Activated T-helper 1 cell treated with anti-CD3 and anti-CD28 coated beads, Interleukin-12 subunit alpha, Interleukin-12 subunit beta, Interleukin-2, Interleukin-4 antibody, amounts not matched to agents 30 ng/mL and 10 ng/mL and 1 ng/mL, durations not matched to agents 14 hours and 24 hours and 36 hours (primary cell): ENCODE measurements around the gene TIGD2. TPM values are rescaled to one million over a fixed set of nuclear protein-coding genes. Genes with fewer than 3 reads are reported as not detected.

Experiments
- DNase-seq: peaks from one replicate; pipeline ENCODE4 v3.0.0; 2021; ENCODE audit warnings: low spot score
- H3K27ac Mint-ChIP-seq: one replicate; pipeline ENCODE4 v1.8.0; 2021; ENCODE audit warnings: mild to moderate bottlenecking, mixed read lengths
- H3K27me3 Mint-ChIP-seq: one replicate; pipeline ENCODE4 v1.8.0; 2022; ENCODE audit warnings: mild to moderate bottlenecking, moderate library complexity, mixed read lengths; ENCODE audit not compliant: insufficient read depth
- H3K36me3 Mint-ChIP-seq: one replicate; pipeline ENCODE4 v1.8.0; 2021; ENCODE audit warnings: low read depth, mixed read lengths
- H3K4me1 Mint-ChIP-seq: one replicate; pipeline ENCODE4 v1.8.0; 2021; ENCODE audit warnings: low read depth, mixed read lengths
- H3K4me3 Mint-ChIP-seq: one replicate; pipeline ENCODE4 v1.8.0; 2021; ENCODE audit warnings: mild to moderate bottlenecking, moderate library complexity, mixed read lengths
- H3K9me3 Mint-ChIP-seq: one replicate; pipeline ENCODE4 v1.8.0; 2021; ENCODE audit warnings: mixed read lengths
- intact Hi-C: fragments of 100-400 bp; cut with micrococcal nuclease; formaldehyde crosslinking; loops from one replicate; pipeline ENCODE4 v1.15.1; 2024
- total RNA-seq: library from RNA; stranded (reverse); gene quantifications from 2 replicates; pipeline ENCODE4 v1.2.3, GENCODE V29; 2022

TIGD2 gene
- total RNA-seq, 1 donor from 2014 or later: 2.0 TPM

DNA sequence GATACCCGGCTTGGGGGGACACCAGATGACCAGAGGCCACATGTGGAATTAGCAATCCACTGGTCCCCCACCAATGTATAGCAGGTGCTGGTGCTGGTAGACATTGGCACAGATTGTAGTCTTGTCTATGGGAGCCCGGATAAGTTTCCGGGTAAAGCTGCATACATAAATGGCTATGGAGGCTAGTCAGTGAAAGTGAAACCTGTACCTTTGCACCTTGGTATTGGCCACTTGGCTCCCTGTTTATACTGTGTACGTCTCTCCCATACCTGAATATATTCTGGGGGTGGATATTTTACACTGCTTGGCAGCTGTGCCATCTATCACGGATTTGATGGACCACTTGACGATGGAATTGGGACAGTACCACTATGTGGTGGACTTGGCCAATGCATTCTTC, 5.6 kb upstream of the TIGD2 start:
- Mint-ChIP-seq H3K4me3 (no peak overlapping the region), H3K4me1 (peaks cover 20% of the 10 kb centered on the region), H3K27me3 (peaks cover 17% of the 10 kb centered on the region), H3K27ac (no peak overlapping the region), H3K36me3 (no peaks in the 10 kb centered on the region), H3K9me3 (no peaks in the 10 kb centered on the region)
- DNase-seq: no peak
- intact Hi-C loops: loop anchor here (10.0 kb wide), 2 partner anchors 141 to 491 kb away; no protein-coding TSS in a partner anchor

GRCh38 chr4:89108091-89108490, 3.2 kb upstream of the TIGD2 start:
- no peak for DNase-seq
- intact Hi-C loops: loop anchor here (10.0 kb wide), 2 partner anchors 143 to 493 kb away; no protein-coding TSS in a partner anchor
- no peak overlapping the region for H3K27ac Mint-ChIP-seq
- no peaks in the 10 kb centered on the region for H3K36me3 Mint-ChIP-seq
- H3K4me1 Mint-ChIP-seq: peaks cover 27% of the 10 kb centered on the region
- H3K27me3 Mint-ChIP-seq: peaks cover 23% of the 10 kb centered on the region
- H3K4me3 Mint-ChIP-seq: no peak overlapping the region
- H3K9me3 Mint-ChIP-seq: no peaks in the 10 kb centered on the region

- Mint-ChIP-seq H3K9me3 (no peaks in the 10 kb centered on the region), H3K27me3 (peaks cover 20% of the 10 kb centered on the region), H3K4me3 (peak overlapping the region; percentile 86), H3K27ac (peak overlapping the region; percentile 71), H3K36me3 (no peaks in the 10 kb centered on the region), H3K4me1 (peaks cover 27% of the 10 kb centered on the region)
- intact Hi-C loops: loop anchor here (2.0 to 10.0 kb wide), 12 partner anchors 49 to 1103 kb away; partner anchors contain the start of genes GPRIN3, HERC5, PKD2 and SNCA
- no peak for DNase-seq
These were observed 1.3 kb upstream of the TIGD2 start for GRCh38 chr4:89109841-89110540.

- Mint-ChIP-seq H3K4me3 (peak overlapping the region; percentile 86), H3K27me3 (peaks cover 20% of the 10 kb centered on the region), H3K27ac (peak overlapping the region; percentile 71), H3K9me3 (no peaks in the 10 kb centered on the region), H3K36me3 (no peaks in the 10 kb centered on the region), H3K4me1 (peaks cover 27% of the 10 kb centered on the region)
- intact Hi-C loops: loop anchor here (2.0 to 5.0 kb wide), 10 partner anchors 48 to 1103 kb away; partner anchors contain the start of genes GPRIN3, HERC5, PKD2 and SNCA
- DNase-seq: no peak
These were observed 770 bp upstream of the TIGD2 start for GRCh38 chr4:89110541-89110985.

DNA sequence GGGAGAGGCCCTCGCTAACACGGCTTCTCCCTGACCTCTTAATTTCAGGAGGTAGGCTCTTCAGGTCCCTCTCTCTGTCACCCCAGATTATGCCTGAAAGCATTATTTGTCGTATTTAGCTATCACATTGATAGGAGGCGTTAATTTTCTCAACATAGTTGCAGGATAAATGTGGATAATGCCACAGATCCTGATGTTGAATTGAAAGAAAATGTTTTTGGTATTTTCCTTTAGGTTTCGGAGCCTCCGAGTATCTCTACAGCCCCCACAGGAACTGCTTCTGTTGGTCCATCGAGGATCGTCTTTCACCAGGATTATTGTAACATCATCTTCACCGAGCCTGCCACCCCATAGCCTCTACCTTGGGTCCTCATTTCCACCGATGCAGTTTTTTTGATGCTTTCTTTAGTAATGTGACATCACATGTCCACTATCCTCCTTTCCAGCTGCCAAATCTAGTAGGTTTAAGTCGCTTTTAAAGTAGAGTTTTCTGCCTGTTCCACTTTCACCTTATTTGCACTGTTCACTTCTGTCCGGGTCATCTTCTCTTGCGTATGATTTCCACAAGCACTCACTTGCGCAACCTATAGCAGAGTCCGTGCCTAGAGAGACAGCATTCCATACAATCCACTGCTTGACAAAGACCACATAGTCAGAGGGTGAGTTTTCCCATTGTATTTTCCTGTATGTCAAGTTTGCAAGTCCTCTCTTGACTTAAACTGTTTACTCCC, 665 bp downstream of the TIGD2 start:
- Mint-ChIP-seq H3K36me3 (no peaks in the 10 kb centered on the region), H3K4me1 (peaks cover 27% of the 10 kb centered on the region), H3K9me3 (no peaks in the 10 kb centered on the region), H3K4me3 (peak overlapping the region; percentile 76), H3K27me3 (peaks cover 20% of the 10 kb centered on the region), H3K27ac (peak overlapping the region; percentile 65)
- no peak for DNase-seq
- intact Hi-C loops: loop anchor here (1.0 to 5.0 kb wide), 15 partner anchors 47 to 1105 kb away; partner anchors contain the start of genes GPRIN3, HERC3, HERC5 and NAP1L5

DNA sequence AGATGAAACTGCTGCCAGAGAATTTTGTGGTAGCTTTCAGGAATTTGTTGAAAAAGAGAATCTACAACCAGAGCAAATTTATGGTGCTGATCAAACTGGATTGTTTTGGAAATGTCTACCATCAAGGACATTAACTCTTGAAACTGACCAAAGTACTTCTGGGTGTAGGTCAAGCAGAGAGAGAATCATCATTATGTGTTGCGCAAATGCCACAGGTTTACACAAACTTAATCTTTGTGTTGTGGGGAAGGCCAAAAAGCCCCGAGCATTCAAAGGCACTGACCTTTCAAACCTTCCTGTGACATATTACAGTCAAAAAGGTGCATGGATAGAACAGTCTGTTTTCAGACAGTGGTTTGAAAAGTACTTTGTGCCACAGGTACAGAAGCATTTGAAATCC, 2.1 kb downstream of the TIGD2 start:
- H3K4me3 Mint-ChIP-seq: no peak overlapping the region
- no peaks in the 10 kb centered on the region for H3K36me3 Mint-ChIP-seq
- no peak for DNase-seq
- H3K27ac Mint-ChIP-seq: no peak overlapping the region
- intact Hi-C loops: loop anchor here (5.0 kb wide), 6 partner anchors 114 to 1106 kb away; partner anchors contain the start of genes GPRIN3, PKD2 and SNCA
- peaks cover 18% of the 10 kb centered on the region for H3K27me3 Mint-ChIP-seq
- H3K9me3 Mint-ChIP-seq: no peaks in the 10 kb centered on the region
- H3K4me1 Mint-ChIP-seq: peaks cover 27% of the 10 kb centered on the region

GRCh38 chr4:89114100-89114499, 2.8 kb downstream of the TIGD2 start:
- no peaks in the 10 kb centered on the region for H3K9me3 Mint-ChIP-seq
- H3K36me3 Mint-ChIP-seq: no peaks in the 10 kb centered on the region
- H3K4me3 Mint-ChIP-seq: no peak overlapping the region
- DNase-seq: no peak
- peaks cover 18% of the 10 kb centered on the region for H3K27me3 Mint-ChIP-seq
- intact Hi-C loops: loop anchor here (5.0 kb wide), 6 partner anchors 113 to 1107 kb away; partner anchors contain the start of genes GPRIN3, PKD2 and SNCA
- peaks cover 27% of the 10 kb centered on the region for H3K4me1 Mint-ChIP-seq
- no peak overlapping the region for H3K27ac Mint-ChIP-seq

DNA sequence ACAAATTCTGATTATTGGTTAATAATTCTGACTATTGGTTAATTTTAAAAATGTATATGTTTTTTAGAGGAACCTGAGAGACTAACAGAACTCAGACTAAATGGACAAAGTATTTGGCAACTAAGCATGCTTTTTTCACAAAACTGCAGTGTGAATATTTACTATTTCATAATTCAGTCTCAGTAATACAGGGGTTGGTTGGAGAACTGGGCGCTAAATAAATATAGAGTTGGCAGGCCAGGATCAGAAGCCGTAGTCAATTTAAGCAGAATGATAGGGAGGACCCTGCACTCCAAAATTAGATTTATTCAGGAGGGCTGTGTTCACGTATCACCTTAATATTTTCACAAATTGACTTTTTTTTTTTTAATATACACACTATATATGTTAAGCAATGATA, 5.8 kb downstream of the TIGD2 start:
- H3K36me3 Mint-ChIP-seq: no peaks in the 10 kb centered on the region
- H3K4me3 Mint-ChIP-seq: no peak overlapping the region
- DNase-seq: no peak
- intact Hi-C loops: no loop called here
- H3K27ac Mint-ChIP-seq: no peak overlapping the region
- H3K4me1 Mint-ChIP-seq: peaks cover 9% of the 10 kb centered on the region
- peaks cover 5% of the 10 kb centered on the region for H3K27me3 Mint-ChIP-seq
- no peaks in the 10 kb centered on the region for H3K9me3 Mint-ChIP-seq

- DNase-seq: no peak
- Mint-ChIP-seq H3K9me3 (no peaks in the 10 kb centered on the region), H3K4me3 (no peak overlapping the region), H3K27me3 (no peaks in the 10 kb centered on the region), H3K27ac (no peak overlapping the region), H3K4me1 (no peaks in the 10 kb centered on the region), H3K36me3 (no peaks in the 10 kb centered on the region)
- intact Hi-C loops: no loop called here
These were observed 7.8 kb downstream of the TIGD2 start for GRCh38 chr4:89119166-89119565.

- H3K4me1 Mint-ChIP-seq: no peaks in the 10 kb centered on the region
- H3K27ac Mint-ChIP-seq: no peak overlapping the region
- H3K27me3 Mint-ChIP-seq: no peaks in the 10 kb centered on the region
- intact Hi-C loops: no loop called here
- H3K36me3 Mint-ChIP-seq: no peaks in the 10 kb centered on the region
- no peaks in the 10 kb centered on the region for H3K9me3 Mint-ChIP-seq
- DNase-seq: no peak
- no peak overlapping the region for H3K4me3 Mint-ChIP-seq
These were observed 8.5 kb downstream of the TIGD2 start for GRCh38 chr4:89119836-89120235.

DNA sequence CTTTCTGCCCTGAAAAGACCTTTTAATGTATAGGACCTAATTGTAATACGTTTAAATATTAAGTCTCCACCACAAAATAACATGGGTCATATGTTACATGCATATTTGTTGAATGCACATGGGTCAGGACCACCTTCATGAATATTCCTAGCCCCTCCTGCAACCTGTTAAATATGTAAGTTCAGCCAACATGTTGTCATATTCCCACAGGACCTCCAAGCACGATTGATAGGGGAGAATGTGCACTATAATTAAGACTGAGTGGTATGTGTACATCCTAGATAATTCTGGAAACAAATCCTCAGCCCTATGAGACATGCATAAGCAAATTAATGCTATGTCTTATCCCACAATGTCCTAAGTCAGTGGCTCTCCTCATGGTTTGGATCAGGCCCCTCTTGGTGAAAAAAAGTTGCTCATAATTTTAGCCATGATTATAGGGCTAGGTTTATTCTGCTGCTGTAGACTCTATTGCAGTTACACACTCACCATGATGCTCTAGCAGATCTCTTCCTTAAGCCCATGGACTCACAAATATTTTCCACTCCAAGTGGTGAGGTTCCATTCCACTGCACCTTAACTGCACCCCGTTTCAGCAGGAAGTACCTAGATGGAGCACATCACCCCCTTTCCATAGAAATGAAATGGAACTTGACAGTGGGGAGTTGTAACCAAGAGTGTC, 10.2 kb downstream of the TIGD2 start:
- intact Hi-C loops: no loop called here
- Mint-ChIP-seq H3K4me1 (peaks cover 8% of the 10 kb centered on the region), H3K27ac (no peak overlapping the region), H3K4me3 (no peak overlapping the region), H3K36me3 (no peaks in the 10 kb centered on the region), H3K9me3 (no peaks in the 10 kb centered on the region), H3K27me3 (peaks cover 2% of the 10 kb centered on the region)
- DNase-seq: no peak

GRCh38 chr4:89123451-89123851, 12.1 kb downstream of the TIGD2 start:
- DNase-seq: no peak
- Mint-ChIP-seq H3K4me3 (no peak overlapping the region), H3K9me3 (no peaks in the 10 kb centered on the region), H3K36me3 (no peaks in the 10 kb centered on the region), H3K27me3 (peaks cover 2% of the 10 kb centered on the region), H3K4me1 (peaks cover 8% of the 10 kb centered on the region), H3K27ac (no peak overlapping the region)
- intact Hi-C loops: no loop called here
